GM18517 (cell line): ENCODE data around the gene ARHGAP25.

Experiments used
- ATAC-seq: cut with Tn5 transposase; IDR thresholded peaks from one replicate; pipeline ENCODE4 v1.9.1; 2021; ENCODE audit warnings: mild to moderate bottlenecking, moderate library complexity; ENCODE audit not compliant: unreplicated experiment

Gene ARHGAP25

GRCh38 chr2:68716604-68717304 is 17.9 kb upstream of the ARHGAP25 start:
- no peak for ATAC-seq

- no peak for ATAC-seq
These were observed 17.3 kb upstream of the ARHGAP25 start for GRCh38 chr2:68717305-68717661.

GRCh38 chr2:68719912-68720311 is 14.7 kb upstream of the ARHGAP25 start:
- ATAC-seq, result no peak

- no peak for ATAC-seq
These were observed 13.9 kb upstream of the ARHGAP25 start for GRCh38 chr2:68720665-68721064.

GRCh38 chr2:68721482-68722101 is 13.0 kb upstream of the ARHGAP25 start:
- ATAC-seq, result peak; percentile 79

GRCh38 chr2:68722712-68723111 is 11.9 kb upstream of the ARHGAP25 start:
- ATAC-seq, result no peak

- no peak for ATAC-seq
These were observed 11.4 kb upstream of the ARHGAP25 start for GRCh38 chr2:68723181-68723580.

GRCh38 chr2:68726100-68726499 is 8.5 kb upstream of the ARHGAP25 start:
- no peak for ATAC-seq

GRCh38 chr2:68726608-68727367 is 7.8 kb upstream of the ARHGAP25 start:
- peak; percentile 95 for ATAC-seq

- no peak for ATAC-seq
These were observed 6.8 kb upstream of the ARHGAP25 start for GRCh38 chr2:68727683-68728375.

- no peak for ATAC-seq
These were observed 3.8 kb upstream of the ARHGAP25 start for GRCh38 chr2:68730828-68731227.

GRCh38 chr2:68732036-68732932 is 2.3 kb upstream of the ARHGAP25 start:
- no peak for ATAC-seq

- no peak for ATAC-seq
These were observed 1.2 kb upstream of the ARHGAP25 start for GRCh38 chr2:68733365-68733764.

GRCh38 chr2:68734176-68734575 is 435 bp upstream of the ARHGAP25 start:
- ATAC-seq, result no peak

- ATAC-seq, result no peak
These were observed 1.5 kb downstream of the ARHGAP25 start for GRCh38 chr2:68736086-68736485.

GRCh38 chr2:68737711-68738110 is 3.1 kb downstream of the ARHGAP25 start:
- ATAC-seq, result peak; percentile 40

- no peak for ATAC-seq
These were observed 4.4 kb downstream of the ARHGAP25 start for GRCh38 chr2:68738906-68739594.

GRCh38 chr2:68739595-68740399 is 5.2 kb downstream of the ARHGAP25 start:
- no peak for ATAC-seq

GRCh38 chr2:68740400-68740914 is 5.8 kb downstream of the ARHGAP25 start:
- ATAC-seq, result no peak
